Measurements from ENCODE around the gene SPTBN1. TPM values are rescaled to one million over a fixed set of nuclear protein-coding genes. Genes with fewer than 3 reads are reported as not detected.

The SPTBN1 gene
- total RNA-seq, 1 donor from 2014 or later = 601 TPM

DNA sequence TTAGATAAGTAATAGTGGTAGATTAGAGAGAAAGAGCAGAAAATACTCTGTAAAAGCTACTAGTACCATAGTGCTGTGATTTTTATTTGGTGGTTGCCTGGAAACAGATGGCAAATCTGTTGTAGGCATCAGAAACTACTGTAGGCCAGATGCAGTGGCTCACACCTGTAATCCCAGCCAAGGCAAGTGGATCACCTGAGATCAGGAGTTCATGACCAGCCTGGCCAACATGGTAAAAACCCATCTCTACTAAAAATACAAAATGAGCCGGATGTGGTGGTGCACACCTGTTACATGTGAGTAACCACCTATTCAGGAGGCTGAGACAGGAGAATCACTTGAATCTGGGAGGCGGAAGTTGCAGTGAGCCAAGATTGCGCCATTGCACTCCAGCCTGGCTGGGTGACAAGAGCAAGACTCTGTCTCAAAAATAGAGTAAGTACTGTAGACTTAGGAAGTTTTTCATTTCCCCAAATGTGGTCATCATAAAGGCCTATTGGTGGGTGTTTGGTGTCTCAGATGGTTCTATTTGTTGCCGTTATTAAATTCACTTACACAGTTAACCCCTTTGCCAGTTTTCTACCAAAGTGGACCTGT lies 79.6 kb downstream of the SPTBN1 start:
- ATAC-seq = no peak
- H3K4me1 ChIP-seq = peaks cover 42% of the 10 kb centered on the region
- intact Hi-C loops (cut with DNase I) = no loop called here

DNA sequence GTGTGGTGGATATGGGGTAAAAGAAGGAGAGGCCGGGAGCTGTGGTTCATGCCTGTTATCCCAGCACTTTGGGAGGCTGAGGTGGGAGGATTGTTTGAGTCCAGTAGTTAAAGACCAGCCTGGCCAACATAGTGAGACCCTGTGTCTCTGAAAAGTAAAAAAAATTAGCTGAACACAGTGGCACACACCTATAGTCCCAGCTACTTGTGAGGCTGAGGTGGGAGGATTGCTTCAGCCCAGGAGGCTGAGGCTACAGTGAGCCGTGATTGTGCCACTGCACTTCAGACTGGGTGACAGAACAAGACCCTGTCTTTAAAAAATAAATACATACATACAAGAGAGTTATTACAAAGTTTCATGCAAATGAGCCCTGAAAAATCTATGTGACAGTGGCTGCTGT lies 80.6 kb downstream of the SPTBN1 start:
- H3K4me3 ChIP-seq = no peak overlapping the region
- peaks cover 21% of the 10 kb centered on the region for H3K36me3 ChIP-seq
- ATAC-seq = no peak
- DNase-seq = no peak
- no peak overlapping the region for H3K27ac ChIP-seq
- peaks cover 41% of the 10 kb centered on the region for H3K4me1 ChIP-seq
- no peaks in the 10 kb centered on the region for H3K27me3 ChIP-seq (ENCODE audit: low read depth)
- TF ChIP-seq, protein P1, sequence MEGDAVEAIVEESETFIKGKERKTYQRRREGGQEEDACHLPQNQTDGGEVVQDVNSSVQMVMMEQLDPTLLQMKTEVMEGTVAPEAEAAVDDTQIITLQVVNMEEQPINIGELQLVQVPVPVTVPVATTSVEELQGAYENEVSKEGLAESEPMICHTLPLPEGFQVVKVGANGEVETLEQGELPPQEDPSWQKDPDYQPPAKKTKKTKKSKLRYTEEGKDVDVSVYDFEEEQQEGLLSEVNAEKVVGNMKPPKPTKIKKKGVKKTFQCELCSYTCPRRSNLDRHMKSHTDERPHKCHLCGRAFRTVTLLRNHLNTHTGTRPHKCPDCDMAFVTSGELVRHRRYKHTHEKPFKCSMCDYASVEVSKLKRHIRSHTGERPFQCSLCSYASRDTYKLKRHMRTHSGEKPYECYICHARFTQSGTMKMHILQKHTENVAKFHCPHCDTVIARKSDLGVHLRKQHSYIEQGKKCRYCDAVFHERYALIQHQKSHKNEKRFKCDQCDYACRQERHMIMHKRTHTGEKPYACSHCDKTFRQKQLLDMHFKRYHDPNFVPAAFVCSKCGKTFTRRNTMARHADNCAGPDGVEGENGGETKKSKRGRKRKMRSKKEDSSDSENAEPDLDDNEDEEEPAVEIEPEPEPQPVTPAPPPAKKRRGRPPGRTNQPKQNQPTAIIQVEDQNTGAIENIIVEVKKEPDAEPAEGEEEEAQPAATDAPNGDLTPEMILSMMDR (IDR thresholded peaks at IDR 0.05) = no peak
- intact Hi-C loops (cut with DNase I) = no loop called here
- no peaks in the 10 kb centered on the region for H3K9me3 ChIP-seq

More for the DNA sequence above, 79.6 kb downstream of the SPTBN1 start:
- H3K9me3 ChIP-seq = no peaks in the 10 kb centered on the region
- TF ChIP-seq, protein P1 (IDR thresholded peaks at IDR 0.05) = no peak
- peak; percentile 66 for DNase-seq
- no peak overlapping the region for H3K4me3 ChIP-seq
- peaks cover 19% of the 10 kb centered on the region for H3K36me3 ChIP-seq
- H3K27me3 ChIP-seq (ENCODE audit: low read depth) = no peaks in the 10 kb centered on the region
- H3K27ac ChIP-seq = no peak overlapping the region

DNA sequence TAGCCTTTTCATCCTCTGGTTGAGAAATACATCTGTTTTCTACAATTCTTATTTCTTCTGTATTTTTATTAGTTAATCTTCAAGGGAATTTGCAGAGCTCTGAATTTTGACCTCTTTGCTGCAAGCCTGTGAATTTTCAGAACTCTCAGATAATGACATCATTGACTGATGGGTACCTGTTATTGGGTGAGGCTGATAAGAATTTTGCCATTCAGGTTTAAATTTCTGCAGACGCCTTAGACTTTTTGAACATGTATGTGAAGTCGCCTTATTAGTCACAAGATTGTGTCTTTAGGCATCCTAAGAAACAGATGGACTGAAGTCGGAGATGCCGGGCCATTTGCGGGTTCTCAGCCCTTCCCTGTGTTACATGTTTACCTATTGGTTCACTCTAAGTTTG lies 82.4 kb downstream of the SPTBN1 start:
- no peak for ATAC-seq
- no peaks in the 10 kb centered on the region for H3K9me3 ChIP-seq
- no peaks in the 10 kb centered on the region for H3K27me3 ChIP-seq (ENCODE audit: low read depth)
- H3K4me3 ChIP-seq = no peak overlapping the region
- H3K4me1 ChIP-seq = peaks cover 43% of the 10 kb centered on the region
- peaks cover 22% of the 10 kb centered on the region for H3K36me3 ChIP-seq
- intact Hi-C loops (cut with DNase I) = no loop called here
- TF ChIP-seq, protein P1 (IDR thresholded peaks at IDR 0.05) = no peak
- DNase-seq = no peak
- no peak overlapping the region for H3K27ac ChIP-seq

DNA sequence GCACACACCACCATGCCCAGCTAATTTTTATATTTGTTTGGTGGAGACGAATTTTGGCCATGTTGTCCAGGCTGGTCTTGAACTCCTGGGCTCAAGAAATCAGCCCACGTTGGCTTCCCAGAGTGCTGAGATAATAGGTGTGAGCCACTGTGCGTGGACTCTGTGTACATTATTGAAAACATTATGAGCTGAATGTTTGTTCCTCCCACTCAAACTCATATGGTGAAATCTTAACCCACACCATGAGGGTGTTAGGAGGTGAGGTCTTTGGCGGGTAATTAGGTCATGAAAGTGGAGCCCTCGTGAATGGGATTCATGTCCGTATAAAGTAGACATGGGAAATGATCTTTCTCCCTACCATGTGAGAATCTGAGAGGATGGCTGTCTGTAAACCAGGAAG lies 83.6 kb downstream of the SPTBN1 start:
- TF ChIP-seq, protein P1 (IDR thresholded peaks at IDR 0.05) = no peak
- H3K27ac ChIP-seq = no peak overlapping the region
- H3K4me1 ChIP-seq = peaks cover 38% of the 10 kb centered on the region
- H3K9me3 ChIP-seq = no peaks in the 10 kb centered on the region
- peaks cover 14% of the 10 kb centered on the region for H3K36me3 ChIP-seq
- intact Hi-C loops (cut with DNase I) = no loop called here
- H3K27me3 ChIP-seq (ENCODE audit: low read depth) = no peaks in the 10 kb centered on the region
- no peak overlapping the region for H3K4me3 ChIP-seq
- no peak for ATAC-seq
- no peak for DNase-seq

DNA sequence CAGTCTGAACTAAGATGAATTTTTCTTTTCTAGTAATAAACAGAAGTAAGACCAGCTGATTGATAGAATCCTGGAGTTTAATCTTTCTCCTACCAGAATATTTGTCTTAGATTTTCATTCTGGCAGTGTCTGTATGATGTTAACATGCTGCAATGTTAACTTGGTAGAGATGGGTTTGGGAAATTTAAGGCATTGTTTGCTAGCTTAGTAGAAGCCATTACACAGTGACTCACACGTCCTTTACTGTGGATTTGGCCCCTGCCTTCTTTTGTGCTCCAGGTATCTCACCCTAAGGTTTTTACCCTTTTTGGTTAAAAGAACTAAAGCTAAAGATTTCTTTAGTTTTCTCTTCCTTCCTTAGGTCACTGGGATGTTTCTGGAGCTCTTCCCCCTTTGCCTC lies 84.1 kb downstream of the SPTBN1 start:
- Histone ChIP-seq H3K4me1 (peaks cover 38% of the 10 kb centered on the region), H3K27ac (no peak overlapping the region), H3K27me3 (ENCODE audit: low read depth) (no peaks in the 10 kb centered on the region), H3K4me3 (no peak overlapping the region), H3K9me3 (no peaks in the 10 kb centered on the region), H3K36me3 (peaks cover 11% of the 10 kb centered on the region)
- ATAC-seq = no peak
- no peak for DNase-seq
- TF ChIP-seq, protein P1 (IDR thresholded peaks at IDR 0.05) = no peak
- intact Hi-C loops (cut with DNase I) = no loop called here
